ENCODE measurements around the gene MGLL. TPM values are rescaled to one million over a fixed set of nuclear protein-coding genes. Genes with fewer than 3 reads are reported as not detected.

MGLL gene
- total and polyA plus RNA-seq, 2 donors (not counting 1 experiment from before 2014, with no cell fraction given): 1.7 to 6.9 TPM

DNA sequence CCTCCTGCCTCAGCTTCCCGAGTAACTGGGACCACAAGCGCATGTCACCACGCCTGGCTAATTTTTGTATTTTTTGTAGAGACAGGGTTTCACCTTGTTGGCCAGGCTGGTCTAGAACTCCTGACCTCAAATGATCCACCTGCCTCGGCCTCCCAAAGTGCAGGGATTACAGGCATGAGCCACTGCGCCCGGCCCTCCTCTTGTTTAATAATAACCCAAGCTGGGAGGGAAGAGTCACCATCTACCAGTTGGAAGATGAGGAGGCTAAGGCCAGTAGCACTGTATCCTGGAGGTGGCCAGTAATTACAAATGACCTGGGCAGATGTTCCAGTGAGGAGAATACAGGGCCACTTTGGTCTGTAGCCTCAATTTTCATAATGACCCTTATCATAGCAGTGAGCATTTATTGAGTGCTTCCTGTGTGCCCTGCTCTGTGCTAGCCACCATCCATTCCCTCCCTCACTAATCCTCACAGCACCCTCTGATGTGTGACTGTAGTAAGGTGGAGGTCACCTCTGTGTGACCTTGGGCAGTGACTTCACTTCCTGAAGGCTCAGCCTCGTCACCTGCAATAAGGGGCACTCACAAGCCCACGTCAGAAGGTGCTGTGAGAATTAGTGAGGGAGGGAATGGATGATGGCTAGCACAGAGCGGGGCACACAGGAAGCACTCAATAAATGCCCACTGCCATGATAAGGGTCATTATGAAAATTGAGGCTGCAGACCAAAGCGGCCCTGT, 85.3 kb downstream of the MGLL start:
- intact Hi-C loops (cut with micrococcal nuclease): loop anchor here (1.0 to 10.0 kb wide), 2 partner anchors 18 to 238 kb away; no protein-coding TSS in a partner anchor
- Mint-ChIP-seq H3K9me3 (ENCODE audit: insufficient read depth) (no peaks in the 10 kb centered on the region), H3K4me1 (peaks cover 36% of the 10 kb centered on the region), H3K27ac (peak overlapping the region; percentile 87), H3K27me3 (no peaks in the 10 kb centered on the region), H3K4me3 (no peak overlapping the region)
- Histone ChIP-seq H3K9me3 (ENCODE audit: control extremely low read depth in 1 of 3, control insufficient read depth in 2 of 3, insufficient read depth in 1 of 3, low read length in 2 of 3) (no peaks in the 10 kb centered on the region), H2AFZ (ENCODE audit: insufficient read depth, low read depth, low read length, poor library complexity, severe bottlenecking) (no peak overlapping the region), H4K20me1 (ENCODE audit: control insufficient read depth, insufficient read depth, low read length, poor library complexity, severe bottlenecking) (no peaks in the 10 kb centered on the region), H3K27ac (ENCODE audit: low read length in 2 of 2) (no peak overlapping the region), H3K4me2 (replicated peaks; ENCODE audit: low read depth, low read length, poor library complexity, severe bottlenecking) (peak overlapping the region; percentile 74), H3K27me3 (replicated peaks in 1 of 4; ENCODE audit: control extremely low read depth in 1 of 4, control insufficient read depth in 3 of 4, insufficient read depth in 4 of 4, low read length in 3 of 4) (no peaks in the 10 kb centered on the region), H3K4me1 (ENCODE audit: control insufficient read depth in 2 of 2, insufficient read depth in 2 of 2, low read length in 2 of 2) (peaks cover 33 to 48% of the 10 kb centered on the region in 2 donors), H3K4me3 (ENCODE audit: control extremely low read depth in 1 of 5, extremely low read depth in 1 of 5, insufficient read depth in 1 of 5, low read depth in 2 of 5, low read length in 4 of 5) (no peak overlapping the region), H3K36me3 (replicated peaks in 1 of 2; ENCODE audit: control extremely low read depth in 1 of 2, control insufficient read depth in 1 of 2, extremely low read depth in 1 of 2, insufficient read depth in 2 of 2, low read length in 1 of 2) (no peaks in the 10 kb centered on the region), H3K9ac (ENCODE audit: low read length) (peak overlapping the region; percentile 26), H3K79me2 (ENCODE audit: control insufficient read depth, insufficient read depth, low read length) (no peaks in the 10 kb centered on the region)
- ATAC-seq (ENCODE audit: low read depth) (no peak), DNase-seq (no peak)
- 73% methylated on average over 4 of the region's 10 CpGs for WGBS (ENCODE audit: insufficient coverage)
- ChIA-PET CTCF (interaction anchor here (1.2 to 1.4 kb wide), 2 partner anchors 18 to 41 kb away, joined by 5 to 8 read pairs; no protein-coding TSS in a partner anchor), POLR2A (interaction anchor here (1.3 kb wide), 1 partner anchor 65 kb away, joined by 5 read pairs; the partner anchor contains the start of gene ABTB1)
- no peak for TF ChIP-seq CTCF (IDR thresholded peaks at IDR 0.05)
- no peak for TF ChIP-seq EZH2 (IDR thresholded peaks at IDR 0.05; ENCODE audit: borderline replicate concordance, insufficient read depth, low read depth, low read length, poor library complexity, severe bottlenecking)
